Endothelial cell of umbilical vein (primary cell): ENCODE results near the gene TPH1. TPM values are rescaled to one million over a fixed set of nuclear protein-coding genes. Genes with fewer than 3 reads are reported as not detected.
A peak's percentile ranks its signal among the peaks of the same experiment; 100 is the strongest.

ENCODE experiments used
- BruUV-seq: library from RNA; stranded (reverse); fragments of 400-500 nt; replicated peaks from 2 replicates; lab custom pipeline; 2021; lab: Mats Ljungman, UMichigan
- CTCF ChIA-PET: fragments of 300-600, 350-600 bp; sonication (Branson Sonifier 250); formaldehyde crosslinking; loops from one replicate; lab custom pipeline; 2021; ENCODE audit warnings: antibody characterized with exemption, inconsistent platforms; lab: Charles Lee
- POLR2A ChIA-PET: fragments of 300-600, 350-600 bp; sonication (Branson Sonifier 250); formaldehyde crosslinking; loops from one replicate; lab custom pipeline; 2021; ENCODE audit warnings: antibody characterized with exemption, inconsistent platforms; lab: Charles Lee
- DNase-seq: peaks from one replicate; pipeline ENCODE4 v3.0.0-alpha.2; 2011; ENCODE audit warnings: low read depth, low spot score
- FAIRE-seq: peaks from 2 replicates; lab custom pipeline; 2011; peaks lifted over from hg19 to GRCh38; lab: Jason Lieb, UNC
- H2AFZ ChIP-seq: 2 replicates; pipeline ENCODE4 v1.6.0; 2012; ENCODE audit warnings: low read depth, low read length, control low read depth, inconsistent platforms
- H3K27ac ChIP-seq: 2 replicates; pipeline ENCODE4 v1.5.1; 2011; ENCODE audit warnings: low read depth, mild to moderate bottlenecking, control low read depth, low read length, moderate library complexity; ENCODE audit not compliant: insufficient read depth
- H3K27me3 ChIP-seq, 2 experiments: 2 replicates each; pipeline versions ENCODE4 v1.6.0 to v1.6.1; 2011; ENCODE audit warnings: low read length in 2 of 2, mixed read lengths in 1 of 2; ENCODE audit not compliant: control insufficient read depth in 2 of 2, insufficient read depth in 2 of 2
- H3K36me3 ChIP-seq, 2 experiments: 2 replicates in 1 of 2; 3 replicates in 1 of 2; pipeline ENCODE4 v1.5.1; 2011; ENCODE audit warnings: low read length in 2 of 2, mild to moderate bottlenecking in 1 of 2, moderate library complexity in 1 of 2; ENCODE audit not compliant: control insufficient read depth in 2 of 2, insufficient read depth in 2 of 2; ENCODE audit errors: extremely low read depth in 1 of 2
- H3K4me1 ChIP-seq: 3 replicates; pipeline ENCODE4 v1.5.1; 2011; ENCODE audit warnings: mild to moderate bottlenecking, low read length; ENCODE audit not compliant: control insufficient read depth, insufficient read depth; ENCODE audit errors: extremely low read depth
- H3K4me2 ChIP-seq: 2 replicates; pipeline ENCODE4 v1.6.1; 2011; ENCODE audit warnings: low read length, control low read depth, mixed read lengths; ENCODE audit not compliant: insufficient read depth
- H3K4me3 ChIP-seq, 3 experiments: fragments of 200-600 bp in 1 of 3; sonication (generic), shearing (Covaris generic) in 1 of 3; replicated peaks in 1 of 3; 2 replicates each; pipeline ENCODE4 v1.5.1; 2011 to 2016; ENCODE audit warnings: control low read depth in 3 of 3, low read length in 3 of 3, mild to moderate bottlenecking in 2 of 3, inconsistent platforms in 1 of 3, low read depth in 1 of 3, moderate library complexity in 1 of 3; ENCODE audit not compliant: insufficient read depth in 1 of 3
- H3K79me2 ChIP-seq: 2 replicates; pipeline ENCODE4 v1.6.0; 2012; ENCODE audit warnings: low read length, inconsistent platforms; ENCODE audit not compliant: control insufficient read depth, insufficient read depth
- H3K9ac ChIP-seq: replicated peaks from 2 replicates; pipeline ENCODE3; 2011; ENCODE audit warnings: low read length, control low read depth; ENCODE audit not compliant: insufficient read depth; ENCODE audit errors: extremely low read depth
- H3K9me1 ChIP-seq: replicated peaks from 3 replicates; pipeline ENCODE4 v1.6.0; 2011; ENCODE audit warnings: mild to moderate bottlenecking, low read length; ENCODE audit not compliant: control insufficient read depth, insufficient read depth; ENCODE audit errors: extremely low read depth
- H3K9me3 ChIP-seq: replicated peaks from 2 replicates; pipeline ENCODE4 v1.5.1; 2012; ENCODE audit warnings: low read length, inconsistent platforms; ENCODE audit not compliant: control insufficient read depth, insufficient read depth
- H4K20me1 ChIP-seq: replicated peaks from 2 replicates; pipeline ENCODE3; 2011; ENCODE audit warnings: mild to moderate bottlenecking, low read length; ENCODE audit not compliant: control insufficient read depth, insufficient read depth; ENCODE audit errors: extremely low read depth
- CTCF ChIP-seq, 2 donors: IDR thresholded peaks; 1 replicate in 1 of 2; 2 replicates in 1 of 2; pipeline ENCODE4 v1.5.1; 2011; ENCODE audit warnings: low read length in 2 of 2, mild to moderate bottlenecking in 2 of 2, moderate library complexity in 2 of 2, control low read depth in 1 of 2, inconsistent platforms in 1 of 2, low read depth in 1 of 2; ENCODE audit not compliant: insufficient read depth in 1 of 2; ENCODE audit errors: extremely low read depth in 1 of 2
- EZH2 ChIP-seq: IDR thresholded peaks from 2 replicates; pipeline ENCODE4 v1.6.1; 2012; ENCODE audit warnings: borderline replicate concordance, low read depth, mild to moderate bottlenecking, moderate library complexity, low read length, inconsistent platforms; ENCODE audit not compliant: severe bottlenecking
- FOS ChIP-seq: IDR thresholded peaks from 2 replicates; pipeline ENCODE4 v1.6.1; 2011; ENCODE audit warnings: mild to moderate bottlenecking, low read length, moderate library complexity, borderline replicate concordance; ENCODE audit not compliant: insufficient read depth
- GATA2 ChIP-seq: IDR thresholded peaks from 2 replicates; pipeline ENCODE4 v1.7.0; 2011; ENCODE audit warnings: low read depth, mild to moderate bottlenecking, moderate library complexity, mixed read lengths, low read length; ENCODE audit not compliant: insufficient read length, insufficient read depth
- JUN ChIP-seq: IDR thresholded peaks from 2 replicates; pipeline ENCODE4 v1.6.1; 2011; ENCODE audit warnings: borderline replicate concordance, low read depth; ENCODE audit not compliant: insufficient read length, insufficient read depth
- MAX ChIP-seq: IDR thresholded peaks from 2 replicates; pipeline ENCODE4 v1.6.1; 2011; ENCODE audit not compliant: insufficient read depth, insufficient read length
- MYC ChIP-seq: IDR thresholded peaks from one replicate; pipeline ENCODE4 v1.6.1; 2011; ENCODE audit warnings: mild to moderate bottlenecking, low read depth, low read length
- POLR2A ChIP-seq: IDR thresholded peaks from 2 replicates; pipeline ENCODE4 v1.6.1; 2012; ENCODE audit warnings: low read depth, mild to moderate bottlenecking, control low read depth, low read length
- POLR2AphosphoS5 ChIP-seq: IDR thresholded peaks from 2 replicates; pipeline ENCODE4 v1.6.1; 2012; ENCODE audit warnings: low read depth, mild to moderate bottlenecking, control low read depth, low read length, moderate library complexity; ENCODE audit not compliant: insufficient read depth
- dilution Hi-C: fragments of 300-500 bp; cut with MboI; formaldehyde crosslinking; loops from one replicate; pipeline ENCODE4 v1.15.0; 2019; ENCODE audit warnings: low sequenced_read_pairs; ENCODE audit not compliant: extremely low pct_ligation_motif_present
- intact Hi-C: fragments of 100-400 bp; cut with micrococcal nuclease; formaldehyde crosslinking; loops from one replicate; pipeline ENCODE4 v1.10.0; 2022
- polyA plus RNA-seq, 4 experiments: library from polyadenylated mRNA; depleted of rRNA in 3 of 4; stranded (reverse) in 3 of 4; unstranded in 1 of 4; fragments of >200 nt; gene quantifications; 2 replicates each; pipeline versions ENCODE4 v1.2.1 to v1.2.3, GENCODE V29; 2011 to 2012; ENCODE audit warnings: missing spikeins in 1 of 4
- total RNA-seq: library from RNA; stranded (reverse); gene quantifications from 2 replicates; pipeline ENCODE4 v1.2.3, GENCODE V29; 2021

TPH1 gene
- total and polyA plus RNA-seq, 2 donors (not counting 3 experiments of a cell fraction or from before 2014, with no cell fraction given), result 0.07 TPM

DNA sequence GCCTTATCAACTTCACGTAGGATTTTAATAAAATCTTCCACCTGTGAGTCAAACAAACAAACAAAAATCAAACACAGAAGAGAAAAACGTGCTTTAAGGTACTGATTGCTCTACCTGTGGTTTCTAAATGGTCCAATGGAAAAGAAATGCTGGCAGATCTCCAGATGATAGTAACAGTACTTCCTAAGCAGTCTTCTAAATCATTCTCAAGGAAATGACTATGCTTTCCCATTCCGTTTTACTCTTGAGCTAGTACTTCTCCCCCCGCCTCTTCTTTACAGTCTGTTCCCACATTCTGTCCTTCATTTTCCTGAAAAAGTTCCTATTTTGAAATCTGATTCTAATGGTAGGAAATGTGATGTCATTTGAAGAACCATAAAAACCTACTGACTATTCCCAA lies 34.4 kb upstream of the TPH1 start:
- dilution Hi-C loops (no loop called here), intact Hi-C loops (loop anchor here (2.0 kb wide), 2 partner anchors 26 to 68 kb away; partner anchors contain the start of genes SAAL1 and SERGEF)
- H3K79me2 ChIP-seq, result no peaks in the 10 kb centered on the region
- POLR2A ChIA-PET, result no interaction called here
- H4K20me1 ChIP-seq, result no peaks in the 10 kb centered on the region
- H3K4me3 ChIP-seq, result no peak overlapping the region
- CTCF ChIA-PET, result interaction anchor here (0.8 to 2.4 kb wide), 9 partner anchors 9 to 37 kb away, joined by 3 to 11 read pairs (median 4); partner anchors contain the start of gene SAAL1
- H3K27me3 ChIP-seq, result no peaks in the 10 kb centered on the region
- BruUV-seq, result no TSS peak
- H3K9me3 ChIP-seq, result no peaks in the 10 kb centered on the region
- no peak for TF ChIP-seq FOS
- no peak for TF ChIP-seq CTCF (IDR thresholded peaks at IDR 0.05; ENCODE audit: extremely low read depth in 1 of 2, insufficient read depth in 1 of 2, low read depth in 1 of 2, low read length in 2 of 2)
- TF ChIP-seq EZH2, result no peak
- TF ChIP-seq POLR2AphosphoS5, result peak; percentile 59
- no peak for TF ChIP-seq MYC
- no peak for TF ChIP-seq POLR2A
- TF ChIP-seq JUN, result peak; percentile 35
- TF ChIP-seq GATA2, result peak; percentile 82
- TF ChIP-seq MAX, result no peak
- peak; percentile 77 for DNase-seq
- no peaks in the 10 kb centered on the region for H3K36me3 ChIP-seq
- peaks cover 18% of the 10 kb centered on the region for H3K4me1 ChIP-seq
- H3K9me1 ChIP-seq, result no peaks in the 10 kb centered on the region
- peak overlapping the region; percentile 43 for H3K4me2 ChIP-seq
- peak; percentile 86 for FAIRE-seq
- no peak overlapping the region for H3K9ac ChIP-seq
- H2AFZ ChIP-seq, result no peak overlapping the region
- no peak overlapping the region for H3K27ac ChIP-seq
